LNCaP clone FGC (cell line): ENCODE data around the gene GABRR2.
"Not testable (repeated sequence)": the region's sequence is repeated elsewhere in the genome, so short reads cannot be mapped to it uniquely, and the experiment has no call there.

Source experiments
- DNase-seq: peaks from one replicate; pipeline ENCODE4 v3.0.0-alpha.2; 2011; ENCODE audit warnings: low read depth
- H3K4me3 ChIP-seq: 2 replicates; pipeline ENCODE4 v1.5.1; 2011; ENCODE audit warnings: mild to moderate bottlenecking, low read depth, low read length, control low read depth
- TF ChIP-seq, protein P1 (sequence below): IDR thresholded peaks from 2 replicates; pipeline ENCODE4 v1.5.1; 2012; ENCODE audit warnings: mild to moderate bottlenecking; ENCODE audit not compliant: control insufficient read depth, insufficient read depth; ENCODE audit errors: extremely low read depth

The GABRR2 gene

DNA sequence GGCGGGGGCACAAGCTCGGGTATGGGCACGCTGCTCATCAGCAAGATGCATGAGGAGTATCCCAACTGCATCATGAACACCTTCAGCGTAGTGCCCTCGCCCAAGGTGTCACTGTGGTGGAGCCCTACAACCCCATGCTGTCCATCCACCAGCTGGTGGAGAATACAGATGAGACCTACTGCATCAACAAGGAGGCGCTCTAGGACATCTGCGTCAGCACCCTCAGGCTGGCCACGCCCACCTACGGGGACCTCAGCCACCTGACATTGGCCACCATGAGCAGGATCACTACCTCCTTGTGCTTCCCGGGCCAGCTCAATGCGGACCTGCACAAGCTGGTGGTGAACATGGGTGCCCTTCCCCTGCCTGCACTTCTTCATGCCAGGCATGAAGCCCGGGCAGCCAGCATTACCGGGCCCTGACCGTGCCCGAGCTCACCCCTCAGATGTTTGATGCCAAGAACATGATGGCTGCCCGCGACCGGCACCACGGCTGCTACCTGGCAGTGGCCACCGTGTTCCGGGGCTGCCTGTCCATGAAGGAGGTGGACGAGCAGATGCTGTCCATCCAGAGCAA, 12.8 kb downstream of the GABRR2 start:
- TF ChIP-seq, protein P1, sequence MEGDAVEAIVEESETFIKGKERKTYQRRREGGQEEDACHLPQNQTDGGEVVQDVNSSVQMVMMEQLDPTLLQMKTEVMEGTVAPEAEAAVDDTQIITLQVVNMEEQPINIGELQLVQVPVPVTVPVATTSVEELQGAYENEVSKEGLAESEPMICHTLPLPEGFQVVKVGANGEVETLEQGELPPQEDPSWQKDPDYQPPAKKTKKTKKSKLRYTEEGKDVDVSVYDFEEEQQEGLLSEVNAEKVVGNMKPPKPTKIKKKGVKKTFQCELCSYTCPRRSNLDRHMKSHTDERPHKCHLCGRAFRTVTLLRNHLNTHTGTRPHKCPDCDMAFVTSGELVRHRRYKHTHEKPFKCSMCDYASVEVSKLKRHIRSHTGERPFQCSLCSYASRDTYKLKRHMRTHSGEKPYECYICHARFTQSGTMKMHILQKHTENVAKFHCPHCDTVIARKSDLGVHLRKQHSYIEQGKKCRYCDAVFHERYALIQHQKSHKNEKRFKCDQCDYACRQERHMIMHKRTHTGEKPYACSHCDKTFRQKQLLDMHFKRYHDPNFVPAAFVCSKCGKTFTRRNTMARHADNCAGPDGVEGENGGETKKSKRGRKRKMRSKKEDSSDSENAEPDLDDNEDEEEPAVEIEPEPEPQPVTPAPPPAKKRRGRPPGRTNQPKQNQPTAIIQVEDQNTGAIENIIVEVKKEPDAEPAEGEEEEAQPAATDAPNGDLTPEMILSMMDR = no peak
- no peak for DNase-seq
- no peak overlapping the region for H3K4me3 ChIP-seq

- TF ChIP-seq, protein P1 = no peak
- no peak overlapping the region for H3K4me3 ChIP-seq
- DNase-seq = no peak
Measured at GRCh38 chr6:89301586-89302194, 13.4 kb downstream of the GABRR2 start.

- no peak for DNase-seq
- no peak overlapping the region for H3K4me3 ChIP-seq
- TF ChIP-seq, protein P1 = no peak
Measured at GRCh38 chr6:89299466-89299850, 15.6 kb downstream of the GABRR2 start.

GRCh38 chr6:89298680-89299465, 16.2 kb downstream of the GABRR2 start:
- TF ChIP-seq, protein P1 = no peak
- no peak for DNase-seq

GRCh38 chr6:89297695-89298351, 17.3 kb downstream of the GABRR2 start:
- no peak overlapping the region for H3K4me3 ChIP-seq
- no peak for DNase-seq
- TF ChIP-seq, protein P1 = no peak

More at GRCh38 chr6:89298680-89299465, 16.2 kb downstream of the GABRR2 start:
- H3K4me3 ChIP-seq = no peak overlapping the region

GRCh38 chr6:89295981-89296380, 19.1 kb downstream of the GABRR2 start:
- TF ChIP-seq, protein P1 = no peak
- DNase-seq = no peak
- H3K4me3 ChIP-seq = no peak overlapping the region

DNA sequence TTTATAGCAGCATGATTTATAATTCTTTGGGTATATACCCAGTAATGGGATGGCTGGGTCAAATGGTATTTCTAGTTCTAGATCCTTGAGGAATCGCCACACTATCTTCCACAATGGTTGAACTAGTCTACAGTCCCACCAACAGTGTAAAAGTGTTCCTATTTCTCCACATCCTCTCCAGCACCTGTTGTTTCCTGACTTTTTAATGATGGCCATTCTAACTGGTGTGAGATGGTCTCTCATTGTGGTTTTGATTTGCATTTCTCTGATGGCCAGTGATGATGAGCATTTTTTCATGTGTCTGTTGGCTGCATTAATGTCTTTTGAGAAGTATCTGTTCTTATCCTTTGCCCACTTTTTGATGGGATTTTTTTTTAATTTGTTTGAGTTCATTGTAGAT, 20.0 kb downstream of the GABRR2 start:
- not testable (repeated sequence) for DNase-seq

More for the DNA sequence above, 20.0 kb downstream of the GABRR2 start:
- H3K4me3 ChIP-seq = not testable (repeated sequence)
